Airway epithelial cell (primary cell): ENCODE data around the gene UBE3C. TPM values are rescaled to one million over a fixed set of nuclear protein-coding genes. Genes with fewer than 3 reads are reported as not detected.

ENCODE experiments used
- total RNA-seq: library from RNA; depleted of rRNA; stranded (reverse); fragments of >200 nt; gene quantifications from 2 replicates; pipeline ENCODE4 v1.2.3, GENCODE V29; 2015

The UBE3C gene
- 62.5 and 70.2 TPM in 2 replicates for total RNA-seq

GRCh38 chr7:157138424-157139110 lies at the start of gene UBE3C:
Gene UBE3C (plus strand): TSS chr7:157138926. CDS start chr7:157139273, 347 bp downstream.

Other genes with a start within 250 kb of the UBE3C start
- gene LMBR1, start 245.7 kb upstream of the UBE3C start, total RNA-seq: 33.7 and 53.8 TPM in 2 replicates
- gene NOM1, start 189.2 kb upstream of the UBE3C start, total RNA-seq: 8.7 and 15.0 TPM in 2 replicates
- gene MNX1, start 128.3 kb upstream of the UBE3C start, total RNA-seq: 0.09 TPM in 1 of 2 replicates, not detected in the other
- gene DNAJB6, start 198.1 kb downstream of the UBE3C start, total RNA-seq: 79.8 and 109 TPM in 2 replicates